H1 (cell line): ENCODE measurements around the gene C3orf18. TPM values are rescaled to one million over a fixed set of nuclear protein-coding genes. Genes with fewer than 3 reads are reported as not detected.

Experiments used
- CHD1 ChIP-seq: IDR thresholded peaks from 2 replicates; pipeline ENCODE4 v1.6.1; 2012; ENCODE audit warnings: low read depth, low read length, improper control_type of control experiment
- polyA plus RNA-seq, 7 experiments: library from polyadenylated mRNA; depleted of rRNA in 3 of 7; stranded (reverse) in 5 of 7; unstranded in 2 of 7; fragments of >200 nt in 5 of 7; fragments of 200-250 nt in 2 of 7; gene quantifications; 1 replicate in 5 of 7; 2 replicates in 1 of 7; 4 replicates in 1 of 7; pipeline versions ENCODE4 v1.2.1 to v1.2.3, GENCODE V29; 2011 to 2013; ENCODE audit warnings: missing spikeins in 2 of 7, mixed read lengths in 2 of 7
- total RNA-seq: library from RNA; stranded (reverse); fragmentation: NEBNext Ultra II Directional; extraction: Animal tissue kit (Norgen Biotek cat#: 25700); gene quantifications from 2 replicates; pipeline ENCODE4 v1.2.1, GENCODE V29; 2021
- TF ChIP-seq, protein P1 (sequence below): fragments of 300-600 bp; sonication (generic); IDR thresholded peaks from 2 replicates; pipeline ENCODE4 v1.7.1; 2012; ENCODE audit warnings: low read length, moderate library complexity, mild to moderate bottlenecking, inconsistent platforms; ENCODE audit not compliant: insufficient replicate concordance
- TF ChIP-seq, protein P2 (sequence below): IDR thresholded peaks from 2 replicates; pipeline ENCODE4 v1.6.1; 2012; ENCODE audit warnings: low read length, inconsistent platforms

Gene C3orf18
- total and polyA plus RNA-seq, 2 of the 8 experiments (the other 6 are each of a cell fraction or from before 2014, with no cell fraction given): 7.5 to 15.0 TPM

- TF ChIP-seq CHD1: no peak
- TF ChIP-seq, protein P1, sequence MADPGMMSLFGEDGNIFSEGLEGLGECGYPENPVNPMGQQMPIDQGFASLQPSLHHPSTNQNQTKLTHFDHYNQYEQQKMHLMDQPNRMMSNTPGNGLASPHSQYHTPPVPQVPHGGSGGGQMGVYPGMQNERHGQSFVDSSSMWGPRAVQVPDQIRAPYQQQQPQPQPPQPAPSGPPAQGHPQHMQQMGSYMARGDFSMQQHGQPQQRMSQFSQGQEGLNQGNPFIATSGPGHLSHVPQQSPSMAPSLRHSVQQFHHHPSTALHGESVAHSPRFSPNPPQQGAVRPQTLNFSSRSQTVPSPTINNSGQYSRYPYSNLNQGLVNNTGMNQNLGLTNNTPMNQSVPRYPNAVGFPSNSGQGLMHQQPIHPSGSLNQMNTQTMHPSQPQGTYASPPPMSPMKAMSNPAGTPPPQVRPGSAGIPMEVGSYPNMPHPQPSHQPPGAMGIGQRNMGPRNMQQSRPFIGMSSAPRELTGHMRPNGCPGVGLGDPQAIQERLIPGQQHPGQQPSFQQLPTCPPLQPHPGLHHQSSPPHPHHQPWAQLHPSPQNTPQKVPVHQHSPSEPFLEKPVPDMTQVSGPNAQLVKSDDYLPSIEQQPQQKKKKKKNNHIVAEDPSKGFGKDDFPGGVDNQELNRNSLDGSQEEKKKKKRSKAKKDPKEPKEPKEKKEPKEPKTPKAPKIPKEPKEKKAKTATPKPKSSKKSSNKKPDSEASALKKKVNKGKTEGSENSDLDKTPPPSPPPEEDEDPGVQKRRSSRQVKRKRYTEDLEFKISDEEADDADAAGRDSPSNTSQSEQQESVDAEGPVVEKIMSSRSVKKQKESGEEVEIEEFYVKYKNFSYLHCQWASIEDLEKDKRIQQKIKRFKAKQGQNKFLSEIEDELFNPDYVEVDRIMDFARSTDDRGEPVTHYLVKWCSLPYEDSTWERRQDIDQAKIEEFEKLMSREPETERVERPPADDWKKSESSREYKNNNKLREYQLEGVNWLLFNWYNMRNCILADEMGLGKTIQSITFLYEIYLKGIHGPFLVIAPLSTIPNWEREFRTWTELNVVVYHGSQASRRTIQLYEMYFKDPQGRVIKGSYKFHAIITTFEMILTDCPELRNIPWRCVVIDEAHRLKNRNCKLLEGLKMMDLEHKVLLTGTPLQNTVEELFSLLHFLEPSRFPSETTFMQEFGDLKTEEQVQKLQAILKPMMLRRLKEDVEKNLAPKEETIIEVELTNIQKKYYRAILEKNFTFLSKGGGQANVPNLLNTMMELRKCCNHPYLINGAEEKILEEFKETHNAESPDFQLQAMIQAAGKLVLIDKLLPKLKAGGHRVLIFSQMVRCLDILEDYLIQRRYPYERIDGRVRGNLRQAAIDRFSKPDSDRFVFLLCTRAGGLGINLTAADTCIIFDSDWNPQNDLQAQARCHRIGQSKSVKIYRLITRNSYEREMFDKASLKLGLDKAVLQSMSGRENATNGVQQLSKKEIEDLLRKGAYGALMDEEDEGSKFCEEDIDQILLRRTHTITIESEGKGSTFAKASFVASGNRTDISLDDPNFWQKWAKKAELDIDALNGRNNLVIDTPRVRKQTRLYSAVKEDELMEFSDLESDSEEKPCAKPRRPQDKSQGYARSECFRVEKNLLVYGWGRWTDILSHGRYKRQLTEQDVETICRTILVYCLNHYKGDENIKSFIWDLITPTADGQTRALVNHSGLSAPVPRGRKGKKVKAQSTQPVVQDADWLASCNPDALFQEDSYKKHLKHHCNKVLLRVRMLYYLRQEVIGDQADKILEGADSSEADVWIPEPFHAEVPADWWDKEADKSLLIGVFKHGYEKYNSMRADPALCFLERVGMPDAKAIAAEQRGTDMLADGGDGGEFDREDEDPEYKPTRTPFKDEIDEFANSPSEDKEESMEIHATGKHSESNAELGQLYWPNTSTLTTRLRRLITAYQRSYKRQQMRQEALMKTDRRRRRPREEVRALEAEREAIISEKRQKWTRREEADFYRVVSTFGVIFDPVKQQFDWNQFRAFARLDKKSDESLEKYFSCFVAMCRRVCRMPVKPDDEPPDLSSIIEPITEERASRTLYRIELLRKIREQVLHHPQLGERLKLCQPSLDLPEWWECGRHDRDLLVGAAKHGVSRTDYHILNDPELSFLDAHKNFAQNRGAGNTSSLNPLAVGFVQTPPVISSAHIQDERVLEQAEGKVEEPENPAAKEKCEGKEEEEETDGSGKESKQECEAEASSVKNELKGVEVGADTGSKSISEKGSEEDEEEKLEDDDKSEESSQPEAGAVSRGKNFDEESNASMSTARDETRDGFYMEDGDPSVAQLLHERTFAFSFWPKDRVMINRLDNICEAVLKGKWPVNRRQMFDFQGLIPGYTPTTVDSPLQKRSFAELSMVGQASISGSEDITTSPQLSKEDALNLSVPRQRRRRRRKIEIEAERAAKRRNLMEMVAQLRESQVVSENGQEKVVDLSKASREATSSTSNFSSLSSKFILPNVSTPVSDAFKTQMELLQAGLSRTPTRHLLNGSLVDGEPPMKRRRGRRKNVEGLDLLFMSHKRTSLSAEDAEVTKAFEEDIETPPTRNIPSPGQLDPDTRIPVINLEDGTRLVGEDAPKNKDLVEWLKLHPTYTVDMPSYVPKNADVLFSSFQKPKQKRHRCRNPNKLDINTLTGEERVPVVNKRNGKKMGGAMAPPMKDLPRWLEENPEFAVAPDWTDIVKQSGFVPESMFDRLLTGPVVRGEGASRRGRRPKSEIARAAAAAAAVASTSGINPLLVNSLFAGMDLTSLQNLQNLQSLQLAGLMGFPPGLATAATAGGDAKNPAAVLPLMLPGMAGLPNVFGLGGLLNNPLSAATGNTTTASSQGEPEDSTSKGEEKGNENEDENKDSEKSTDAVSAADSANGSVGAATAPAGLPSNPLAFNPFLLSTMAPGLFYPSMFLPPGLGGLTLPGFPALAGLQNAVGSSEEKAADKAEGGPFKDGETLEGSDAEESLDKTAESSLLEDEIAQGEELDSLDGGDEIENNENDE: no peak
- TF ChIP-seq, protein P2, sequence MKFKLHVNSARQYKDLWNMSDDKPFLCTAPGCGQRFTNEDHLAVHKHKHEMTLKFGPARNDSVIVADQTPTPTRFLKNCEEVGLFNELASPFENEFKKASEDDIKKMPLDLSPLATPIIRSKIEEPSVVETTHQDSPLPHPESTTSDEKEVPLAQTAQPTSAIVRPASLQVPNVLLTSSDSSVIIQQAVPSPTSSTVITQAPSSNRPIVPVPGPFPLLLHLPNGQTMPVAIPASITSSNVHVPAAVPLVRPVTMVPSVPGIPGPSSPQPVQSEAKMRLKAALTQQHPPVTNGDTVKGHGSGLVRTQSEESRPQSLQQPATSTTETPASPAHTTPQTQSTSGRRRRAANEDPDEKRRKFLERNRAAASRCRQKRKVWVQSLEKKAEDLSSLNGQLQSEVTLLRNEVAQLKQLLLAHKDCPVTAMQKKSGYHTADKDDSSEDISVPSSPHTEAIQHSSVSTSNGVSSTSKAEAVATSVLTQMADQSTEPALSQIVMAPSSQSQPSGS: no peak
Measured at GRCh38 chr3:50591196-50591741, 23.7 kb upstream of the C3orf18 start (continued).
